GM21447 (cell line): ENCODE results near the gene GARIN5A.
"Not testable (repeated sequence)": the region's sequence is repeated elsewhere in the genome, so short reads cannot be mapped to it uniquely, and the experiment has no call there.

Source experiments
- ATAC-seq: cut with Tn5 transposase; IDR thresholded peaks from one replicate; pipeline ENCODE4 v1.9.1; 2021; ENCODE audit not compliant: unreplicated experiment

GARIN5A gene

GRCh38 chr19:50489461-50490011 lies 12.9 kb upstream of the GARIN5A start:
- no peak for ATAC-seq

GRCh38 chr19:50488389-50489194 lies 11.9 kb upstream of the GARIN5A start:
- ATAC-seq, result no peak

GRCh38 chr19:50486823-50487515 lies 10.3 kb upstream of the GARIN5A start:
- ATAC-seq, result no peak

GRCh38 chr19:50485284-50485955 lies 8.8 kb upstream of the GARIN5A start:
- no peak for ATAC-seq

GRCh38 chr19:50482916-50483315 lies 6.3 kb upstream of the GARIN5A start:
- ATAC-seq, result no peak

GRCh38 chr19:50482271-50482855 lies 5.7 kb upstream of the GARIN5A start:
- ATAC-seq, result no peak

GRCh38 chr19:50481351-50482149 lies 4.9 kb upstream of the GARIN5A start:
- ATAC-seq, result no peak

DNA sequence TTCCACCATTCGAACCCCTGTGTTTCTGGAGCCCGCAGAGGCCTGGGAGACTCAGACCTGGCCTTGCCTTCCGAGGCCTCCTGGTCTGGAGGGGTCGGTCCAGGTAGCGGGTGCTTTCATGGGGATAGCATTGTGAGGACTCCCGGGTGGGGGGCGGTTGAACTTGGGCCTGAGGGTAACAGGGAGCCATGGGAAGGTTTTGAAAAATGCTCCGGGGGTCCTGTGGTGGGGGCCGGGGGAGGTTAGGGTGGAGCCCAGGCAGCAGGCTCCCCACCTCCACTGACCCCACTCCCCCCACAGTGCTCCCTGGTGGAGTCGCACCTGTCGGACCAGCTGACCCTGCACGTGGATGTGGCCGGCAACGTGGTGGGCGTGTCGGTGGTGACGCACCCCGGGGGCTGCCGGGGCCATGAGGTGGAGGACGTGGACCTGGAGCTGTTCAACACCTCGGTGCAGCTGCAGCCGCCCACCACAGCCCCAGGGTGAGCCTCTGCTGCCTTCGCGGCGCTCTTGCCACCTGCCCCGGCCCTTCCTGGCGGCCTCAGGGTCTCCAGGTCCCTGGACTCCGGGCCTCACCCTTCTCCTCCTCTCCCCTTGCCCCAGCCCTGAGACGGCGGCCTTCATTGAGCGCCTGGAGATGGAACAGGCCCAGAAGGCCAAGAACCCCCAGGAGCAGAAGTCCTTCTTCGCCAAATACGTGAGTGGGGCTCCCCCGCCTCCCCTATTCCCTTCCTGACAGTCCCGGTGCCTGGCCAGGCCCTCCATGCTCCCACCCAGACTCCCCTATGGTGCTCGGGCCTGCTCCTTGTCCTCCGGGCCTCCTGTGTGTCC lies 3.8 kb upstream of the GARIN5A start:
- ATAC-seq, result no peak

GRCh38 chr19:50479761-50480251 lies 3.2 kb upstream of the GARIN5A start:
- ATAC-seq, result no peak

GRCh38 chr19:50478901-50479715 lies 2.5 kb upstream of the GARIN5A start:
- ATAC-seq, result no peak

- ATAC-seq, result no peak
These were observed 1.3 kb upstream of the GARIN5A start for GRCh38 chr19:50477751-50478515.

- no peak for ATAC-seq
These were observed 225 bp upstream of the GARIN5A start for GRCh38 chr19:50476907-50477238.

- no peak for ATAC-seq
These were observed 868 bp downstream of the GARIN5A start for GRCh38 chr19:50475736-50476223.

- ATAC-seq, result no peak
These were observed 1.5 kb downstream of the GARIN5A start for GRCh38 chr19:50475101-50475568.

DNA sequence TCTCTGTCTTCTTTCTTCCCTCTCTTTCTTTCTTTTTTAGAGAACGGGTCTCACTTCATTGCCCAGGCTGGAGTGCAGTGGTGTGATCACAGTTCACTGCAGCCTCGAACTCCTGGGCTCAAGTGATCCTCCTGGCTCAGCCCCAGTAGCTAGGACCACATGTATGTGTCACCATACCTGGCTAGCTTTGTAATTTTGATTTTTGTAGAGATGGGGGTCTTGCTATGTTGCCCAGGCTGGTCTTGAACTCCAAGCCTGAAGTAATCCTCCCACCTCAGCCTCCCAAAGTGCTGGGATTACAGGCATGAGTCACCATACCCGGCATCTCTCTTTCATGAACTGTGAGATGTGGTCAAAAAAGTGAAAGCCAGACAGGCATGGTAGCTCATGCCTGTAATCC lies 3.3 kb downstream of the GARIN5A start:
- not testable (repeated sequence) for ATAC-seq

DNA sequence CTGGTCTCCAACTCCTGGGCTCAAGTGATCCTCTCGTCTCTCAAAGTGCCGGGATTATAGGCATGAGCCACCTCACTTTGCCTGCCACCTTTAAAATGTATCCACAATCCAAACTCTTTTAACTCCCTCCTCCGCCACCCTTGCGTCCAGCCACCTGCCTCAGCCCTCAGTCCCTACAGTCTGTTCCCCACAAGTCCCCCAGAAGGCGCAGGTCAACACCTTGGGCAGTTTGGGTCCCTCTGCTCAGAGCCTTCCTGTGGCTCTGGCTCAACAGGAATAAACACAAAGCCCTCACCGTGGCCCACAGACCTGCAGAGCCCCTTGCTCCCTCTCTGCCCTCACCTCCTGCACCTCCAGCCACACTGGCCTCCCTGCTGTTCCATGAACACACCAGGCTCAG lies 7.8 kb downstream of the GARIN5A start:
- no peak for ATAC-seq

- no peak for ATAC-seq
These were observed 9.1 kb downstream of the GARIN5A start for GRCh38 chr19:50467566-50467965.

DNA sequence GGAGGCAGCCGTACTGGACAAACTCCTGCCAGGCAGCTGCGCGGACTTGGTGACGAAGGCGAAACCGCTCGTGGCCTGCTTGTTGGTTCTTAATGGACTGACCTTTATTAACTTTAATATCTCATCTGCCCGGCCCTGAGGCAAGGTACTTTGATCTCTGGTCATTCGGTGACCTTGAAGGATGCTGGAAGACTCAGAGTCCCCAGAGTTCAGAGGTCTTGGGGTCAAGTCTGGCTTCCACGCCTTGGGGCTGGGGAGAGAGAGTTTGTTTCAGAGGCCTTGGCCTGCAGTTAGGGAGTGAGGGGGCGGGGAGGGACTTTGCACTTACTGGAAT lies 10.0 kb downstream of the GARIN5A start:
- ATAC-seq, result no peak
